Cardiac fibroblast (primary cell): ENCODE results near the gene LGALSL.

ENCODE experiments used
- DNase-seq, 2 donors: peaks; one replicate each; pipeline versions ENCODE4 v3.0.0 to v3.0.0-alpha.2; 2010; ENCODE audit warnings: low read depth in 2 of 2
- H3K4me3 ChIP-seq, 2 donors: replicated peaks in 1 of 2; 1 replicate in 1 of 2; 2 replicates in 1 of 2; pipeline ENCODE4 v1.5.1; 2011; ENCODE audit warnings: low read depth in 2 of 2, low read length in 2 of 2, mild to moderate bottlenecking in 2 of 2, moderate library complexity in 1 of 2
- CTCF ChIP-seq: IDR thresholded peaks from one replicate; pipeline ENCODE4 v1.5.1; 2011; ENCODE audit warnings: low read depth, mild to moderate bottlenecking, low read length, inconsistent platforms

The LGALSL gene

GRCh38 chr2:64412671-64413070, 41.3 kb upstream of the LGALSL start:
- TF ChIP-seq CTCF = no peak
- DNase-seq = no peak
- H3K4me3 ChIP-seq = no peak overlapping the region

- DNase-seq = no peak
- TF ChIP-seq CTCF = no peak
- H3K4me3 ChIP-seq = no peak overlapping the region
Measured at GRCh38 chr2:64414736-64415435, 39.1 kb upstream of the LGALSL start.

- no peak for TF ChIP-seq CTCF
- DNase-seq = no peak
- H3K4me3 ChIP-seq = no peak overlapping the region
Measured at GRCh38 chr2:64417624-64418023, 36.3 kb upstream of the LGALSL start.

GRCh38 chr2:64419596-64420165, 34.3 kb upstream of the LGALSL start:
- DNase-seq = peak in 1 of 2 donors; percentile 47
- no peak for TF ChIP-seq CTCF
- H3K4me3 ChIP-seq = no peak overlapping the region

GRCh38 chr2:64420677-64421076, 33.3 kb upstream of the LGALSL start:
- no peak for TF ChIP-seq CTCF
- H3K4me3 ChIP-seq = no peak overlapping the region
- no peak for DNase-seq

GRCh38 chr2:64421201-64421600, 32.8 kb upstream of the LGALSL start:
- no peak for TF ChIP-seq CTCF
- H3K4me3 ChIP-seq = no peak overlapping the region
- no peak for DNase-seq
